HG02885 (cell line): Measurements from ENCODE around the gene CDH24.
"Not testable (repeated sequence)": the region's sequence is repeated elsewhere in the genome, so short reads cannot be mapped to it uniquely, and the experiment has no call there.

Experiments used
- ATAC-seq: cut with Tn5 transposase; IDR thresholded peaks from one replicate; pipeline ENCODE4 v1.9.1; 2021; ENCODE audit warnings: mild to moderate bottlenecking; ENCODE audit not compliant: unreplicated experiment, poor library complexity

The CDH24 gene

GRCh38 chr14:23023795-23024152 lies 33.5 kb downstream of the CDH24 start:
- ATAC-seq = no peak

- no peak for ATAC-seq
Observed at GRCh38 chr14:23023022-23023794, 34.1 kb downstream of the CDH24 start.

GRCh38 chr14:23021889-23022442 lies 35.4 kb downstream of the CDH24 start:
- ATAC-seq = no peak

GRCh38 chr14:23021434-23021833 lies 35.9 kb downstream of the CDH24 start:
- ATAC-seq = no peak

GRCh38 chr14:23020143-23021128 lies 36.9 kb downstream of the CDH24 start:
- no peak for ATAC-seq

GRCh38 chr14:23018107-23018506 lies 39.2 kb downstream of the CDH24 start:
- no peak for ATAC-seq

GRCh38 chr14:23017091-23017490 lies 40.2 kb downstream of the CDH24 start:
- no peak for ATAC-seq

- ATAC-seq = no peak
Observed at GRCh38 chr14:23015618-23016017, 41.7 kb downstream of the CDH24 start.

GRCh38 chr14:23013749-23014054 lies 43.6 kb downstream of the CDH24 start:
- not testable (repeated sequence) for ATAC-seq

- ATAC-seq = no peak
Observed at GRCh38 chr14:23013054-23013748, 44.1 kb downstream of the CDH24 start.

GRCh38 chr14:23009939-23010726 lies 47.2 kb downstream of the CDH24 start, which contains the start of gene C14orf93:
Gene C14orf93, minus strand, starts transcription at chr14:23010143. Its CDS starts 11,120 bp downstream, at chr14:22999023.
- peak; percentile 56 for ATAC-seq

- no peak for ATAC-seq
Observed at GRCh38 chr14:23009483-23009938, 47.8 kb downstream of the CDH24 start.

GRCh38 chr14:23008831-23009230 lies 48.5 kb downstream of the CDH24 start:
- ATAC-seq = no peak

- peak; percentile 95 for ATAC-seq
Observed at GRCh38 chr14:23006544-23007419, 50.5 kb downstream of the CDH24 start.

- no peak for ATAC-seq
Observed at GRCh38 chr14:23006188-23006534, 51.2 kb downstream of the CDH24 start.

- no peak for ATAC-seq
Observed at GRCh38 chr14:23005451-23006187, 51.7 kb downstream of the CDH24 start.

GRCh38 chr14:23004274-23004673 lies 53.0 kb downstream of the CDH24 start:
- not testable (repeated sequence) for ATAC-seq

GRCh38 chr14:23002592-23002991 lies 54.7 kb downstream of the CDH24 start:
- no peak for ATAC-seq
